HCT116 (cell line): ENCODE results near the gene SLC36A2. TPM values are rescaled to one million over a fixed set of nuclear protein-coding genes. Genes with fewer than 3 reads are reported as not detected.

Experiments
- ATAC-seq: fragments of 200-7000 bp; cut with Tn5 transposase; 2 replicates; pipeline ENCODE4 v1.9.1; 2020; ENCODE audit warnings: mild to moderate bottlenecking, moderate library complexity
- BruUV-seq: library from RNA; stranded (reverse); fragments of 400-500 nt; replicated peaks from 2 replicates; lab custom pipeline; 2021; lab: Mats Ljungman, UMichigan
- CTCF ChIA-PET: fragments of 300-600 bp; sonication (Branson Sonifier 250); formaldehyde crosslinking; loops from one replicate; lab custom pipeline; 2021; ENCODE audit warnings: antibody characterized with exemption; lab: Charles Lee
- POLR2A ChIA-PET: fragments of 300-600, 350-600 bp; sonication (Branson Sonifier 250); formaldehyde crosslinking; loops from one replicate; lab custom pipeline; 2021; ENCODE audit warnings: antibody characterized with exemption; lab: Charles Lee
- RAD21 ChIA-PET, 2 experiments: fragments of 300-600 bp; sonication (Branson Sonifier 250); formaldehyde crosslinking; loops; one replicate each; lab custom pipeline; 2023; ENCODE audit warnings: low total read pairs in 2 of 2; ENCODE audit not compliant: uncharacterized antibody in 2 of 2, unreplicated experiment in 2 of 2, low non-redundant PET in 1 of 2; lab: Charles Lee
- DNase-seq: peaks from one replicate; pipeline ENCODE4 v3.0.0-alpha.2; 2010; ENCODE audit warnings: low read depth, low spot score
- H2AFZ ChIP-seq: fragments of 200-600 bp; shearing (Covaris generic), sonication (generic); 2 replicates; pipeline ENCODE4 v1.6.1; 2017; ENCODE audit warnings: low read depth, mixed run types, mixed read lengths, antibody characterized with exemption, low read length; ENCODE audit not compliant: poor library complexity, severe bottlenecking
- H3K27ac ChIP-seq: 2 replicates; pipeline ENCODE4 v1.5.1; 2012; ENCODE audit warnings: low read depth, low read length
- H3K27me3 ChIP-seq: fragments of 200-600 bp; sonication (generic); 2 replicates; pipeline ENCODE4 v1.6.1; 2016; ENCODE audit warnings: mixed run types, low read length, mixed read lengths; ENCODE audit not compliant: insufficient read depth
- H3K36me3 ChIP-seq, 2 experiments: fragments of 200-500 bp in 1 of 2; fragments of 200-600 bp in 1 of 2; sonication (Bioruptor generic) in 1 of 2; sonication (generic) in 1 of 2; 2 replicates each; pipeline versions ENCODE4 v1.5.1 to v1.6.1; 2014 to 2016; ENCODE audit warnings: low read length in 2 of 2, inconsistent platforms in 1 of 2, mixed read lengths in 1 of 2, mixed run types in 1 of 2; ENCODE audit not compliant: insufficient read depth in 2 of 2, control insufficient read depth in 1 of 2
- H3K4me1 ChIP-seq, 2 experiments: fragments of 200-600 bp in 1 of 2; sonication (generic) in 1 of 2; 2 replicates each; pipeline versions ENCODE4 v1.5.1 to v1.6.1; 2012 to 2017; ENCODE audit warnings: low read length in 2 of 2, inconsistent platforms in 1 of 2, mild to moderate bottlenecking in 1 of 2, mixed read lengths in 1 of 2, mixed run types in 1 of 2, moderate library complexity in 1 of 2; ENCODE audit not compliant: insufficient read depth in 2 of 2, control insufficient read depth in 1 of 2
- H3K4me2 ChIP-seq: fragments of 200-600 bp; sonication (generic); 2 replicates; pipeline ENCODE4 v1.6.1; 2017; ENCODE audit warnings: mixed run types, low read length, mixed read lengths
- H3K4me3 ChIP-seq, 2 experiments: fragments of 200-600 bp in 1 of 2; sonication (generic) in 1 of 2; replicated peaks in 1 of 2; 2 replicates each; pipeline ENCODE4 v1.5.1; 2011 to 2016; ENCODE audit warnings: low read length in 2 of 2, control low read depth in 1 of 2, low read depth in 1 of 2, mild to moderate bottlenecking in 1 of 2, mixed read lengths in 1 of 2, mixed run types in 1 of 2
- H3K79me2 ChIP-seq: fragments of 200-600 bp; sonication (generic); 2 replicates; pipeline ENCODE4 v1.6.1; 2017; ENCODE audit warnings: mild to moderate bottlenecking, mixed run types, low read length, moderate library complexity, mixed read lengths; ENCODE audit not compliant: insufficient read depth
- H3K9ac ChIP-seq: fragments of 200-600 bp; sonication (generic); 2 replicates; pipeline ENCODE4 v1.6.1; 2016; ENCODE audit warnings: low read length, mixed read lengths
- H3K9me2 ChIP-seq: fragments of 200-600 bp; sonication (generic), shearing (Covaris generic); 2 replicates; pipeline ENCODE4 v1.6.1; 2017; ENCODE audit warnings: mixed run types, mild to moderate bottlenecking, moderate library complexity; ENCODE audit not compliant: insufficient read depth
- H3K9me3 ChIP-seq, 2 experiments: fragments of 200-500 bp in 1 of 2; fragments of 200-600 bp in 1 of 2; sonication (Bioruptor generic) in 1 of 2; sonication (generic) in 1 of 2; 2 replicates each; pipeline ENCODE4 v1.6.1; 2014 to 2017; ENCODE audit warnings: low read length in 2 of 2, mixed read lengths in 2 of 2, inconsistent platforms in 1 of 2, low read depth in 1 of 2, mild to moderate bottlenecking in 1 of 2, mixed run types in 1 of 2, moderate library complexity in 1 of 2; ENCODE audit not compliant: control insufficient read depth in 1 of 2, insufficient read depth in 1 of 2
- H4K20me1 ChIP-seq: fragments of 200-600 bp; sonication (generic), shearing (Covaris generic); 2 replicates; pipeline ENCODE4 v1.6.1; 2017; ENCODE audit warnings: mixed run types, mild to moderate bottlenecking, moderate library complexity; ENCODE audit not compliant: insufficient read depth
- ATF3 ChIP-seq: IDR thresholded peaks from 2 replicates; pipeline ENCODE4 v1.6.1; 2012
- CBX3 ChIP-seq: IDR thresholded peaks from 2 replicates; pipeline ENCODE4 v1.6.1; 2012; ENCODE audit warnings: low read depth
- CEBPB ChIP-seq: IDR thresholded peaks from 2 replicates; pipeline ENCODE4 v1.6.1; 2012; ENCODE audit warnings: low read depth
- EGR1 ChIP-seq: IDR thresholded peaks from 2 replicates; pipeline ENCODE4 v1.6.1; 2012; ENCODE audit warnings: low read depth
- ELF1 ChIP-seq: IDR thresholded peaks from 2 replicates; pipeline ENCODE4 v1.6.1; 2012; ENCODE audit warnings: low read depth, borderline replicate concordance
- EZH2phosphoT487 ChIP-seq: fragments of 200-600 bp; IDR thresholded peaks from 2 replicates; pipeline ENCODE4 v1.6.1; 2018; ENCODE audit warnings: antibody characterized with exemption, borderline replicate concordance
- FOSL1 ChIP-seq: IDR thresholded peaks from 2 replicates; pipeline ENCODE4 v1.6.1; 2012; ENCODE audit warnings: low read depth
- JUND ChIP-seq: IDR thresholded peaks from 2 replicates; pipeline ENCODE4 v1.6.1; 2012
- MAX ChIP-seq: IDR thresholded peaks from 2 replicates; pipeline ENCODE4 v1.6.1; 2012
- POLR2A ChIP-seq: IDR thresholded peaks from 2 replicates; pipeline ENCODE4 v1.7.0; 2011; ENCODE audit warnings: borderline replicate concordance; ENCODE audit not compliant: insufficient read depth, insufficient read length; ENCODE audit errors: extremely low read depth
- RAD21 ChIP-seq: IDR thresholded peaks from 2 replicates; pipeline ENCODE4 v1.6.1; 2012; ENCODE audit warnings: low read depth, mild to moderate bottlenecking
- REST ChIP-seq: IDR thresholded peaks from 2 replicates; pipeline ENCODE4 v1.6.1; 2012; ENCODE audit warnings: low read depth
- SIN3A ChIP-seq: IDR thresholded peaks from 2 replicates; pipeline ENCODE4 v1.6.1; 2012; ENCODE audit warnings: low read depth
- SP1 ChIP-seq: IDR thresholded peaks from 2 replicates; pipeline ENCODE4 v1.6.1; 2012; ENCODE audit warnings: low read depth
- SRF ChIP-seq: IDR thresholded peaks from 2 replicates; pipeline ENCODE4 v1.6.1; 2012; ENCODE audit warnings: low read depth
- TCF7L2 ChIP-seq: IDR thresholded peaks from 2 replicates; pipeline ENCODE4 v1.7.0; 2011; ENCODE audit warnings: borderline replicate concordance, inconsistent platforms; ENCODE audit not compliant: insufficient read depth, insufficient read length; ENCODE audit errors: extremely low read depth
- YY1 ChIP-seq: IDR thresholded peaks from 2 replicates; pipeline ENCODE4 v1.6.1; 2011; ENCODE audit warnings: low read length, low read depth, moderate library complexity, mild to moderate bottlenecking; ENCODE audit not compliant: insufficient replicate concordance; ENCODE audit errors: extremely low read depth
- ZBTB33 ChIP-seq: IDR thresholded peaks from 2 replicates; pipeline ENCODE4 v1.6.1; 2011; ENCODE audit warnings: mild to moderate bottlenecking, low read length, moderate library complexity; ENCODE audit not compliant: insufficient replicate concordance; ENCODE audit errors: extremely low read depth
- ZFX ChIP-seq: fragments of 450-650 bp; IDR thresholded peaks from 2 replicates; pipeline ENCODE4 v1.6.1; 2017
- ZNF274 ChIP-seq: fragments of 200-500 bp; sonication (Bioruptor generic); IDR thresholded peaks from 2 replicates; pipeline ENCODE4 v1.6.1; 2014; ENCODE audit warnings: mild to moderate bottlenecking, low read depth, low read length, inconsistent platforms
- intact Hi-C: fragments of 100-400 bp; cut with micrococcal nuclease; formaldehyde crosslinking; loops from 2 replicates; pipeline ENCODE4 v1.10.0; 2022
- total RNA-seq: library from RNA; stranded (reverse); gene quantifications from one replicate; pipeline ENCODE4 v1.2.1, GENCODE V29; 2021; ENCODE audit not compliant: unreplicated experiment

SLC36A2 gene
- total RNA-seq, 1 experiment from 2014 or later: not detected

GRCh38 chr5:151374539-151374938 lies 27.2 kb upstream of the SLC36A2 start:
- CTCF ChIA-PET: no interaction called here
- BruUV-seq: no TSS peak

More at GRCh38 chr5:151374539-151374938, 27.2 kb upstream of the SLC36A2 start:
- Histone ChIP-seq H3K27me3 (no peaks in the 10 kb centered on the region), H3K4me3 (no peak overlapping the region), H2AFZ (no peak overlapping the region), H3K27ac (no peak overlapping the region), H3K4me1 (no peaks in the 10 kb centered on the region), H3K4me2 (no peak overlapping the region), H3K9me2 (no peaks in the 10 kb centered on the region), H3K9ac (no peak overlapping the region), H4K20me1 (no peaks in the 10 kb centered on the region), H3K79me2 (no peaks in the 10 kb centered on the region), H3K36me3 (no peaks in the 10 kb centered on the region), H3K9me3 (no peaks in the 10 kb centered on the region)
- TF ChIP-seq SIN3A (no peak), ZFX (no peak), SRF (no peak), ELF1 (no peak), FOSL1 (no peak), EGR1 (no peak), TCF7L2 (no peak), ZNF274 (no peak), MAX (no peak), CEBPB (no peak), SP1 (no peak), EZH2phosphoT487 (no peak), ATF3 (no peak), YY1 (no peak), RAD21 (no peak), REST (no peak), JUND (no peak), POLR2A (no peak), ZBTB33 (no peak), CBX3 (no peak)
- ChIA-PET RAD21 (no interaction called here), POLR2A (no interaction called here)
- ATAC-seq: no peak
- DNase-seq: no peak
- intact Hi-C loops: no loop called here
